GM23338 (cell line): ENCODE results near the gene TRMT2A. TPM values are rescaled to one million over a fixed set of nuclear protein-coding genes. Genes with fewer than 3 reads are reported as not detected.

Experiments used
- ATAC-seq: fragments of 200-7000 bp; cut with Tn5 transposase; 3 replicates; pipeline ENCODE4 v1.9.1; 2020
- DNase-seq: peaks from one replicate; pipeline ENCODE4 v3.0.0-alpha.2; 2015; ENCODE audit warnings: low spot score
- H2AFZ ChIP-seq: fragments of 200-600 bp; sonication (generic); 2 replicates; pipeline ENCODE4 v1.8.0; 2016; ENCODE audit warnings: antibody characterized with exemption, mild to moderate bottlenecking, moderate library complexity
- H3F3A ChIP-seq: fragments of 200-600 bp; sonication (generic); replicated peaks from 2 replicates; pipeline ENCODE4 v1.8.0; 2017; ENCODE audit warnings: antibody characterized with exemption, mixed run types, low read depth
- H3K27ac ChIP-seq: fragments of 200-600 bp; sonication (generic); 2 replicates; pipeline ENCODE4 v1.6.1; 2016; ENCODE audit warnings: low read depth
- H3K27me3 ChIP-seq: fragments of 200-600 bp; sonication (generic); 2 replicates; pipeline ENCODE4 v1.8.0; 2016; ENCODE audit warnings: mild to moderate bottlenecking, mixed run types, moderate library complexity; ENCODE audit not compliant: insufficient read depth
- H3K36me3 ChIP-seq: fragments of 200-600 bp; sonication (generic); 2 replicates; pipeline ENCODE4 v1.8.0; 2016; ENCODE audit warnings: mild to moderate bottlenecking; ENCODE audit not compliant: insufficient read depth
- H3K4me1 ChIP-seq: fragments of 200-600 bp; sonication (generic); 2 replicates; pipeline ENCODE4 v1.8.0; 2016; ENCODE audit warnings: mild to moderate bottlenecking, moderate library complexity; ENCODE audit not compliant: insufficient read depth
- H3K4me2 ChIP-seq: fragments of 200-600 bp; sonication (generic); 2 replicates; pipeline ENCODE4 v1.7.1; 2017; ENCODE audit warnings: mixed run types
- H3K4me3 ChIP-seq: fragments of 200-600 bp; sonication (generic); 2 replicates; pipeline ENCODE4 v1.6.1; 2016; ENCODE audit warnings: mixed run types
- H3K79me2 ChIP-seq: fragments of 200-600 bp; sonication (generic); replicated peaks from 2 replicates; pipeline ENCODE4 v1.8.0; 2017; ENCODE audit warnings: mild to moderate bottlenecking; ENCODE audit not compliant: insufficient read depth
- H3K9me2 ChIP-seq: fragments of 200-600 bp; sonication (generic); 2 replicates; pipeline ENCODE4 v1.8.0; 2017; ENCODE audit not compliant: insufficient read depth
- H4K20me1 ChIP-seq: fragments of 200-600 bp; sonication (generic); replicated peaks from 2 replicates; pipeline ENCODE4 v1.8.0; 2017; ENCODE audit warnings: mild to moderate bottlenecking; ENCODE audit not compliant: insufficient read depth
- H3K27ac Mint-ChIP-seq: 2 replicates; pipeline ENCODE4 v1.8.0; 2020; ENCODE audit warnings: inconsistent platforms, mild to moderate bottlenecking, moderate library complexity, mixed read lengths
- H3K27me3 Mint-ChIP-seq: 3 replicates; pipeline ENCODE4 v1.8.0; 2022; ENCODE audit warnings: low read depth, mild to moderate bottlenecking, moderate library complexity, mixed read lengths, inconsistent platforms; ENCODE audit not compliant: insufficient read depth, poor library complexity
- H3K36me3 Mint-ChIP-seq: 3 replicates; pipeline ENCODE4 v1.8.0; 2021; ENCODE audit warnings: low read depth, mild to moderate bottlenecking, inconsistent platforms, moderate library complexity, mixed read lengths
- H3K4me1 Mint-ChIP-seq: 3 replicates; pipeline ENCODE4 v1.8.0; 2020; ENCODE audit warnings: mild to moderate bottlenecking, inconsistent platforms, mixed read lengths
- H3K4me3 Mint-ChIP-seq: 3 replicates; pipeline ENCODE4 v1.8.0; 2021; ENCODE audit warnings: moderate library complexity, mild to moderate bottlenecking, inconsistent platforms, mixed read lengths
- H3K9me3 Mint-ChIP-seq: 3 replicates; pipeline ENCODE4 v1.8.0; 2020; ENCODE audit warnings: moderate library complexity, mild to moderate bottlenecking, inconsistent platforms, mixed read lengths
- CREB1 ChIP-seq: fragments of 250-450 bp; sonication (Bioruptor Pico); IDR thresholded peaks from 2 replicates; pipeline ENCODE4 v1.5.0; 2020; ENCODE audit warnings: low read depth, mild to moderate bottlenecking, moderate library complexity
- CTCF ChIP-seq, 2 experiments: fragments of 200-600 bp in 1 of 2; sonication (generic) in 1 of 2; conservative IDR thresholded peaks; 2 replicates each; pipeline versions ENCODE4 v1.5.1 to v1.6.1; 2016 to 2017; ENCODE audit warnings: antibody characterized with exemption in 2 of 2, low read depth in 2 of 2, mild to moderate bottlenecking in 2 of 2, moderate library complexity in 1 of 2
- ETS1 ChIP-seq: IDR thresholded peaks from 2 replicates; pipeline ENCODE4 v1.6.1; 2016; ENCODE audit warnings: antibody characterized with exemption
- EZH2 ChIP-seq: fragments of 200-600 bp; sonication (generic); IDR thresholded peaks from one replicate; pipeline ENCODE4 v1.8.0; 2017; ENCODE audit warnings: antibody characterized with exemption, mild to moderate bottlenecking, low read depth; ENCODE audit not compliant: unreplicated experiment
- EZH2phosphoT487 ChIP-seq: fragments of 200-600 bp; sonication (generic); IDR thresholded peaks from one replicate; pipeline ENCODE4 v1.8.1; 2018; ENCODE audit warnings: antibody characterized with exemption; ENCODE audit not compliant: unreplicated experiment
- JUNB ChIP-seq: IDR thresholded peaks from one replicate; pipeline ENCODE4 v1.6.1; 2016; ENCODE audit warnings: antibody characterized with exemption; ENCODE audit not compliant: unreplicated experiment
- NANOG ChIP-seq: IDR thresholded peaks from 2 replicates; pipeline ENCODE4 v1.6.1; 2016; ENCODE audit warnings: antibody characterized with exemption, borderline replicate concordance
- POLR2AphosphoS5 ChIP-seq: IDR thresholded peaks from 2 replicates; pipeline ENCODE4 v1.6.1; 2016; ENCODE audit warnings: antibody characterized with exemption, low read depth
- STAT1 ChIP-seq: IDR thresholded peaks from one replicate; pipeline ENCODE4 v1.6.1; 2016; ENCODE audit warnings: antibody characterized with exemption; ENCODE audit not compliant: unreplicated experiment
- ZNF114 ChIP-seq: fragments of 250-450 bp; sonication (Bioruptor Pico); IDR thresholded peaks from 2 replicates; pipeline ENCODE4 v1.5.0; 2020; ENCODE audit warnings: mild to moderate bottlenecking, moderate library complexity
- ZNF331 ChIP-seq: fragments of 250-450 bp; sonication (Bioruptor Pico); IDR thresholded peaks from 2 replicates; pipeline ENCODE4 v1.5.0; 2020; ENCODE audit warnings: low read depth, mild to moderate bottlenecking, moderate library complexity
- ZNF462 ChIP-seq: fragments of 250-450 bp; sonication (Bioruptor Pico); IDR thresholded peaks from 2 replicates; pipeline ENCODE4 v1.5.0; 2020; ENCODE audit warnings: mild to moderate bottlenecking, moderate library complexity
- polyA plus RNA-seq: library from polyadenylated mRNA; unstranded; fragments of >200 nt; fragmentation: Nextera tagmentation; extraction: Ambion mirVana; gene quantifications from 2 replicates; pipeline ENCODE4 v1.2.1, GENCODE V29; 2016
- total RNA-seq: library from RNA; depleted of rRNA; stranded (reverse); fragments of >200 nt; shearing (Covaris generic); gene quantifications from 2 replicates; pipeline ENCODE4 v1.2.3, GENCODE V29; 2014
- TF ChIP-seq, protein P1 (sequence below): IDR thresholded peaks from one replicate; pipeline ENCODE4 v1.6.1; 2018; ENCODE audit warnings: antibody characterized with exemption; ENCODE audit not compliant: unreplicated experiment

TRMT2A gene
- total and polyA plus RNA-seq, 2 experiments from 2014 or later: 41.3 to 61.3 TPM

GRCh38 chr22:20106205-20106848 lies 10.7 kb downstream of the TRMT2A start:
- H3K4me3 Mint-ChIP-seq: no peak overlapping the region
- no peak overlapping the region for H3K27ac Mint-ChIP-seq
- peaks cover 25% of the 10 kb centered on the region for H3K79me2 ChIP-seq
- peaks cover 27% of the 10 kb centered on the region for H3F3A ChIP-seq
- no peak overlapping the region for H3K4me3 ChIP-seq
- peaks cover 23% of the 10 kb centered on the region for H3K36me3 ChIP-seq
- no peak overlapping the region for H2AFZ ChIP-seq
- no peaks in the 10 kb centered on the region for H3K9me3 Mint-ChIP-seq
- no peak overlapping the region for H3K27ac ChIP-seq
- ATAC-seq (no peak), DNase-seq (no peak)
- no peaks in the 10 kb centered on the region for H3K27me3 ChIP-seq
- H3K4me1 ChIP-seq: no peaks in the 10 kb centered on the region
- no peak overlapping the region for H3K4me2 ChIP-seq
- H3K27me3 Mint-ChIP-seq: peaks cover 29% of the 10 kb centered on the region
- peaks cover 88% of the 10 kb centered on the region for H3K36me3 Mint-ChIP-seq
- peaks cover 48% of the 10 kb centered on the region for H4K20me1 ChIP-seq
- peaks cover 3% of the 10 kb centered on the region; the same call in 2 of the 3 replicates for H3K4me1 Mint-ChIP-seq
- H3K9me2 ChIP-seq: no peaks in the 10 kb centered on the region
- TF ChIP-seq EZH2 (no peak), EZH2phosphoT487 (no peak), CREB1 (no peak), ZNF331 (CRISPR knock-in tag) (no peak), POLR2AphosphoS5 (no peak), ZNF462 (CRISPR knock-in tag) (no peak), ETS1 (no peak), CTCF (conservative IDR thresholded peaks at IDR 0.05; ENCODE audit: low read depth in 2 of 2) (no peak), NANOG (no peak), STAT1 (no peak), ZNF114 (CRISPR knock-in tag) (no peak), JUNB (no peak)
- TF ChIP-seq, protein P1, sequence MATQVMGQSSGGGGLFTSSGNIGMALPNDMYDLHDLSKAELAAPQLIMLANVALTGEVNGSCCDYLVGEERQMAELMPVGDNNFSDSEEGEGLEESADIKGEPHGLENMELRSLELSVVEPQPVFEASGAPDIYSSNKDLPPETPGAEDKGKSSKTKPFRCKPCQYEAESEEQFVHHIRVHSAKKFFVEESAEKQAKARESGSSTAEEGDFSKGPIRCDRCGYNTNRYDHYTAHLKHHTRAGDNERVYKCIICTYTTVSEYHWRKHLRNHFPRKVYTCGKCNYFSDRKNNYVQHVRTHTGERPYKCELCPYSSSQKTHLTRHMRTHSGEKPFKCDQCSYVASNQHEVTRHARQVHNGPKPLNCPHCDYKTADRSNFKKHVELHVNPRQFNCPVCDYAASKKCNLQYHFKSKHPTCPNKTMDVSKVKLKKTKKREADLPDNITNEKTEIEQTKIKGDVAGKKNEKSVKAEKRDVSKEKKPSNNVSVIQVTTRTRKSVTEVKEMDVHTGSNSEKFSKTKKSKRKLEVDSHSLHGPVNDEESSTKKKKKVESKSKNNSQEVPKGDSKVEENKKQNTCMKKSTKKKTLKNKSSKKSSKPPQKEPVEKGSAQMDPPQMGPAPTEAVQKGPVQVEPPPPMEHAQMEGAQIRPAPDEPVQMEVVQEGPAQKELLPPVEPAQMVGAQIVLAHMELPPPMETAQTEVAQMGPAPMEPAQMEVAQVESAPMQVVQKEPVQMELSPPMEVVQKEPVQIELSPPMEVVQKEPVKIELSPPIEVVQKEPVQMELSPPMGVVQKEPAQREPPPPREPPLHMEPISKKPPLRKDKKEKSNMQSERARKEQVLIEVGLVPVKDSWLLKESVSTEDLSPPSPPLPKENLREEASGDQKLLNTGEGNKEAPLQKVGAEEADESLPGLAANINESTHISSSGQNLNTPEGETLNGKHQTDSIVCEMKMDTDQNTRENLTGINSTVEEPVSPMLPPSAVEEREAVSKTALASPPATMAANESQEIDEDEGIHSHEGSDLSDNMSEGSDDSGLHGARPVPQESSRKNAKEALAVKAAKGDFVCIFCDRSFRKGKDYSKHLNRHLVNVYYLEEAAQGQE: no peak
